ENCODE results near the gene KRT78.
"Not testable (repeated sequence)": the region's sequence is repeated elsewhere in the genome, so short reads cannot be mapped to it uniquely, and the experiment has no call there.

The KRT78 gene

GRCh38 chr12:52856787-52857186 lies 8.0 kb upstream of the KRT78 start:
- Histone ChIP-seq H3K27ac (ENCODE audit: insufficient read depth, low read depth, low read length, poor library complexity, severe bottlenecking) (no peak overlapping the region), H3K4me1 (ENCODE audit: control insufficient read depth, insufficient read depth, low read length) (no peaks in the 10 kb centered on the region), H3K27me3 (ENCODE audit: control insufficient read depth, insufficient read depth, low read length, poor library complexity, severe bottlenecking) (no peaks in the 10 kb centered on the region), H3K36me3 (ENCODE audit: control insufficient read depth, insufficient read depth, low read length) (no peaks in the 10 kb centered on the region), H3K4me3 (ENCODE audit: insufficient read depth, low read depth, low read length) (no peak overlapping the region), H3K9me3 (ENCODE audit: control insufficient read depth, low read length) (no peaks in the 10 kb centered on the region)
- 89 to 93% methylated on average over 3 of the region's 3 CpGs for WGBS, 2 experiments

GRCh38 chr12:52856077-52856476 lies 7.3 kb upstream of the KRT78 start:
- WGBS, 2 experiments: 98 to 100% methylated on average over 1 to 2 of the region's 2 CpGs
- not testable (repeated sequence) for H3K9me3 ChIP-seq (ENCODE audit: control insufficient read depth, low read length); H3K27ac ChIP-seq (ENCODE audit: insufficient read depth, low read depth, low read length, poor library complexity, severe bottlenecking); H3K27me3 ChIP-seq (ENCODE audit: control insufficient read depth, insufficient read depth, low read length, poor library complexity, severe bottlenecking); H3K36me3 ChIP-seq (ENCODE audit: control insufficient read depth, insufficient read depth, low read length); H3K4me1 ChIP-seq (ENCODE audit: control insufficient read depth, insufficient read depth, low read length); H3K4me3 ChIP-seq (ENCODE audit: insufficient read depth, low read depth, low read length)

GRCh38 chr12:52851787-52852186 lies 3.0 kb upstream of the KRT78 start:
- no peaks in the 10 kb centered on the region for H3K36me3 ChIP-seq (ENCODE audit: control insufficient read depth, insufficient read depth, low read length)
- H3K9me3 ChIP-seq (ENCODE audit: control insufficient read depth, low read length): no peaks in the 10 kb centered on the region
- H3K4me3 ChIP-seq (ENCODE audit: insufficient read depth, low read depth, low read length): no peak overlapping the region
- no peaks in the 10 kb centered on the region for H3K27me3 ChIP-seq (ENCODE audit: control insufficient read depth, insufficient read depth, low read length, poor library complexity, severe bottlenecking)
- no peaks in the 10 kb centered on the region for H3K4me1 ChIP-seq (ENCODE audit: control insufficient read depth, insufficient read depth, low read length)
- no peak overlapping the region for H3K27ac ChIP-seq (ENCODE audit: insufficient read depth, low read depth, low read length, poor library complexity, severe bottlenecking)

GRCh38 chr12:52850681-52851080 lies 1.9 kb upstream of the KRT78 start:
- H3K36me3 ChIP-seq (ENCODE audit: control insufficient read depth, insufficient read depth, low read length): no peaks in the 10 kb centered on the region
- WGBS, 2 experiments: 79 to 82% methylated on average over 5 of the region's 5 CpGs

GRCh38 chr12:52849511-52849910 lies 717 bp upstream of the KRT78 start:
- 89 to 94% methylated on average over 6 of the region's 6 CpGs for WGBS, 2 experiments
- no peaks in the 10 kb centered on the region for H3K9me3 ChIP-seq (ENCODE audit: control insufficient read depth, low read length)

More at GRCh38 chr12:52850681-52851080, 1.9 kb upstream of the KRT78 start:
- no peaks in the 10 kb centered on the region for H3K4me1 ChIP-seq (ENCODE audit: control insufficient read depth, insufficient read depth, low read length)
- no peaks in the 10 kb centered on the region for H3K27me3 ChIP-seq (ENCODE audit: control insufficient read depth, insufficient read depth, low read length, poor library complexity, severe bottlenecking)
- H3K9me3 ChIP-seq (ENCODE audit: control insufficient read depth, low read length): no peaks in the 10 kb centered on the region
- H3K4me3 ChIP-seq (ENCODE audit: insufficient read depth, low read depth, low read length): no peak overlapping the region
- H3K27ac ChIP-seq (ENCODE audit: insufficient read depth, low read depth, low read length, poor library complexity, severe bottlenecking): no peak overlapping the region

GRCh38 chr12:52847335-52848102 lies 1.3 kb downstream of the KRT78 start:
- Histone ChIP-seq H3K27ac (ENCODE audit: insufficient read depth, low read depth, low read length, poor library complexity, severe bottlenecking) (no peak overlapping the region), H3K4me3 (ENCODE audit: insufficient read depth, low read depth, low read length) (no peak overlapping the region), H3K9me3 (ENCODE audit: control insufficient read depth, low read length) (no peaks in the 10 kb centered on the region), H3K4me1 (ENCODE audit: control insufficient read depth, insufficient read depth, low read length) (no peaks in the 10 kb centered on the region), H3K36me3 (ENCODE audit: control insufficient read depth, insufficient read depth, low read length) (no peaks in the 10 kb centered on the region), H3K27me3 (ENCODE audit: control insufficient read depth, insufficient read depth, low read length, poor library complexity, severe bottlenecking) (no peaks in the 10 kb centered on the region)
- whole genome bisulfite sequencing, 2 experiments: 91 to 93% methylated on average over 12 of the region's 12 CpGs

More at GRCh38 chr12:52849511-52849910, 717 bp upstream of the KRT78 start:
- Histone ChIP-seq H3K36me3 (ENCODE audit: control insufficient read depth, insufficient read depth, low read length) (no peaks in the 10 kb centered on the region), H3K4me3 (ENCODE audit: insufficient read depth, low read depth, low read length) (no peak overlapping the region), H3K27ac (ENCODE audit: insufficient read depth, low read depth, low read length, poor library complexity, severe bottlenecking) (no peak overlapping the region), H3K4me1 (ENCODE audit: control insufficient read depth, insufficient read depth, low read length) (no peaks in the 10 kb centered on the region), H3K27me3 (ENCODE audit: control insufficient read depth, insufficient read depth, low read length, poor library complexity, severe bottlenecking) (no peaks in the 10 kb centered on the region)

GRCh38 chr12:52846356-52846970 lies 2.3 kb downstream of the KRT78 start:
- H3K4me3 ChIP-seq (ENCODE audit: insufficient read depth, low read depth, low read length): no peak overlapping the region
- H3K36me3 ChIP-seq (ENCODE audit: control insufficient read depth, insufficient read depth, low read length): no peaks in the 10 kb centered on the region
- H3K27me3 ChIP-seq (ENCODE audit: control insufficient read depth, insufficient read depth, low read length, poor library complexity, severe bottlenecking): no peaks in the 10 kb centered on the region
- no peaks in the 10 kb centered on the region for H3K9me3 ChIP-seq (ENCODE audit: control insufficient read depth, low read length)
- no peak overlapping the region for H3K27ac ChIP-seq (ENCODE audit: insufficient read depth, low read depth, low read length, poor library complexity, severe bottlenecking)
- 89 to 92% methylated on average over 8 of the region's 8 CpGs for WGBS, 2 experiments
- H3K4me1 ChIP-seq (ENCODE audit: control insufficient read depth, insufficient read depth, low read length): no peaks in the 10 kb centered on the region

- WGBS, 2 experiments: 96 to 100% methylated on average over 1 of the region's 1 CpG
- no peak overlapping the region for H3K4me3 ChIP-seq (ENCODE audit: insufficient read depth, low read depth, low read length)
- H3K36me3 ChIP-seq (ENCODE audit: control insufficient read depth, insufficient read depth, low read length): no peaks in the 10 kb centered on the region
- no peaks in the 10 kb centered on the region for H3K4me1 ChIP-seq (ENCODE audit: control insufficient read depth, insufficient read depth, low read length)
- no peaks in the 10 kb centered on the region for H3K9me3 ChIP-seq (ENCODE audit: control insufficient read depth, low read length)
- no peaks in the 10 kb centered on the region for H3K27me3 ChIP-seq (ENCODE audit: control insufficient read depth, insufficient read depth, low read length, poor library complexity, severe bottlenecking)
- no peak overlapping the region for H3K27ac ChIP-seq (ENCODE audit: insufficient read depth, low read depth, low read length, poor library complexity, severe bottlenecking)
Measured at GRCh38 chr12:52845946-52846345, 2.8 kb downstream of the KRT78 start.

- no peaks in the 10 kb centered on the region for H3K9me3 ChIP-seq (ENCODE audit: control insufficient read depth, low read length)
- H3K27me3 ChIP-seq (ENCODE audit: control insufficient read depth, insufficient read depth, low read length, poor library complexity, severe bottlenecking): no peaks in the 10 kb centered on the region
- 96 to 98% methylated on average over 11 of the region's 11 CpGs for WGBS, 2 experiments
- H3K27ac ChIP-seq (ENCODE audit: insufficient read depth, low read depth, low read length, poor library complexity, severe bottlenecking): no peak overlapping the region
- H3K36me3 ChIP-seq (ENCODE audit: control insufficient read depth, insufficient read depth, low read length): no peaks in the 10 kb centered on the region
- no peak overlapping the region for H3K4me3 ChIP-seq (ENCODE audit: insufficient read depth, low read depth, low read length)
- peaks cover 4% of the 10 kb centered on the region for H3K4me1 ChIP-seq (ENCODE audit: control insufficient read depth, insufficient read depth, low read length)
Measured at GRCh38 chr12:52844386-52844785, 4.4 kb downstream of the KRT78 start.

- no peak overlapping the region for H3K27ac ChIP-seq (ENCODE audit: insufficient read depth, low read depth, low read length, poor library complexity, severe bottlenecking)
- 84 to 85% methylated on average over 18 of the region's 18 CpGs for WGBS, 2 experiments
- no peaks in the 10 kb centered on the region for H3K27me3 ChIP-seq (ENCODE audit: control insufficient read depth, insufficient read depth, low read length, poor library complexity, severe bottlenecking)
- no peaks in the 10 kb centered on the region for H3K36me3 ChIP-seq (ENCODE audit: control insufficient read depth, insufficient read depth, low read length)
- H3K4me1 ChIP-seq (ENCODE audit: control insufficient read depth, insufficient read depth, low read length): peaks cover 12% of the 10 kb centered on the region
- no peak overlapping the region for H3K4me3 ChIP-seq (ENCODE audit: insufficient read depth, low read depth, low read length)
- H3K9me3 ChIP-seq (ENCODE audit: control insufficient read depth, low read length): no peaks in the 10 kb centered on the region
Measured at GRCh38 chr12:52839436-52840105, 9.2 kb downstream of the KRT78 start.

Data from ectodermal cell (in vitro differentiated cells).